ENCODE measurements around the gene GGA1.

DNA sequence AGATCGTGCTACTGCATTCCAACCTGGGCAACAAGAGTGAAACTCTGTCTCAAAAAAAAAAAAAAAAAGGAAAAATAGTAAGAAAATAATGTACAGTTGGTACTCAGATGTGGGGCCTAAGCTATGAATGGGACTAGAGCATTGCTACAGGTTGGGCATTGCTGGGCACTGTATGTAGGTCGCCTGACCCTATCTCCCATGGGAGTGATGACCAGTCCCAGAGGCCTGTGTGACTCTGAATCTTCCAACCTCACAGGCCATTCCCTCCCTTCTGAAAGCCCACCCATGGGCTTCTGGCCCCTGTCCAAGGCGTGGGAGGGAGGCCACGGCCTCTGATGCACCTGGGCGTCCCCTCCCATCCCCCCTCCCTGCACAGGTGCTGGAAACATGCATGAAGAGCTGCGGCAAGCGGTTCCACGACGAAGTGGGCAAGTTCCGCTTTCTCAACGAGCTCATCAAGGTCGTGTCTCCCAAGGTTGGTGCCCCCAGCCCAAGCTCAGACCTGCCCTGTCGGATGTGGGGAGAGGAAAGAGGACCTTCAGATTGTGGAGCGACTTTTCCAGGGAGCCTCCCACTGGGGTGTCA, 9.5 kb downstream of the GGA1 start:
- TF ChIP-seq, protein P1, sequence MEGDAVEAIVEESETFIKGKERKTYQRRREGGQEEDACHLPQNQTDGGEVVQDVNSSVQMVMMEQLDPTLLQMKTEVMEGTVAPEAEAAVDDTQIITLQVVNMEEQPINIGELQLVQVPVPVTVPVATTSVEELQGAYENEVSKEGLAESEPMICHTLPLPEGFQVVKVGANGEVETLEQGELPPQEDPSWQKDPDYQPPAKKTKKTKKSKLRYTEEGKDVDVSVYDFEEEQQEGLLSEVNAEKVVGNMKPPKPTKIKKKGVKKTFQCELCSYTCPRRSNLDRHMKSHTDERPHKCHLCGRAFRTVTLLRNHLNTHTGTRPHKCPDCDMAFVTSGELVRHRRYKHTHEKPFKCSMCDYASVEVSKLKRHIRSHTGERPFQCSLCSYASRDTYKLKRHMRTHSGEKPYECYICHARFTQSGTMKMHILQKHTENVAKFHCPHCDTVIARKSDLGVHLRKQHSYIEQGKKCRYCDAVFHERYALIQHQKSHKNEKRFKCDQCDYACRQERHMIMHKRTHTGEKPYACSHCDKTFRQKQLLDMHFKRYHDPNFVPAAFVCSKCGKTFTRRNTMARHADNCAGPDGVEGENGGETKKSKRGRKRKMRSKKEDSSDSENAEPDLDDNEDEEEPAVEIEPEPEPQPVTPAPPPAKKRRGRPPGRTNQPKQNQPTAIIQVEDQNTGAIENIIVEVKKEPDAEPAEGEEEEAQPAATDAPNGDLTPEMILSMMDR (IDR thresholded peaks at IDR 0.05; ENCODE audit: insufficient read depth, low read depth, low read length): no peak
- no peak for TF ChIP-seq EZH2 (IDR thresholded peaks at IDR 0.05; ENCODE audit: insufficient read depth, low read length)

Measured in astrocyte (in vitro differentiated cells and primary cell).